HG03108 (cell line): Measurements from ENCODE around the gene NFKBIA.
A peak's percentile ranks its signal among the peaks of the same experiment; 100 is the strongest.
"Not testable (repeated sequence)": the region's sequence is repeated elsewhere in the genome, so short reads cannot be mapped to it uniquely, and the experiment has no call there.

ENCODE experiments used
- ATAC-seq: cut with Tn5 transposase; IDR thresholded peaks from one replicate; pipeline ENCODE4 v1.9.1; 2021; ENCODE audit warnings: moderate library complexity; ENCODE audit not compliant: unreplicated experiment

The NFKBIA gene

GRCh38 chr14:35369701-35370191 lies 34.8 kb downstream of the NFKBIA start:
- no peak for ATAC-seq

GRCh38 chr14:35368583-35369392 lies 35.8 kb downstream of the NFKBIA start:
- ATAC-seq: no peak

GRCh38 chr14:35368139-35368460 lies 36.4 kb downstream of the NFKBIA start:
- no peak for ATAC-seq

- ATAC-seq: no peak
These were observed 37.5 kb downstream of the NFKBIA start for GRCh38 chr14:35367056-35367372.

GRCh38 chr14:35366521-35366976 lies 38.0 kb downstream of the NFKBIA start:
- no peak for ATAC-seq

- ATAC-seq: no peak
These were observed 38.5 kb downstream of the NFKBIA start for GRCh38 chr14:35366056-35366451.

GRCh38 chr14:35365130-35366055 lies 39.2 kb downstream of the NFKBIA start:
- ATAC-seq: peak; percentile 35

GRCh38 chr14:35362911-35363374 lies 41.6 kb downstream of the NFKBIA start:
- no peak for ATAC-seq

- ATAC-seq: no peak
These were observed 42.1 kb downstream of the NFKBIA start for GRCh38 chr14:35362450-35362849.

- no peak for ATAC-seq
These were observed 43.4 kb downstream of the NFKBIA start for GRCh38 chr14:35361141-35361480.

GRCh38 chr14:35359655-35360054 lies 44.9 kb downstream of the NFKBIA start:
- not testable (repeated sequence) for ATAC-seq

GRCh38 chr14:35355981-35356841 lies 48.3 kb downstream of the NFKBIA start:
- ATAC-seq: peak; percentile 37

GRCh38 chr14:35355235-35355634 lies 49.3 kb downstream of the NFKBIA start:
- not testable (repeated sequence) for ATAC-seq

GRCh38 chr14:35353409-35354172 lies 51.0 kb downstream of the NFKBIA start:
- ATAC-seq: no peak

- no peak for ATAC-seq
These were observed 52.0 kb downstream of the NFKBIA start for GRCh38 chr14:35352274-35353233.

GRCh38 chr14:35351897-35352273 lies 52.7 kb downstream of the NFKBIA start:
- no peak for ATAC-seq
